Measurements from ENCODE around the gene CHD6.

The CHD6 gene

DNA sequence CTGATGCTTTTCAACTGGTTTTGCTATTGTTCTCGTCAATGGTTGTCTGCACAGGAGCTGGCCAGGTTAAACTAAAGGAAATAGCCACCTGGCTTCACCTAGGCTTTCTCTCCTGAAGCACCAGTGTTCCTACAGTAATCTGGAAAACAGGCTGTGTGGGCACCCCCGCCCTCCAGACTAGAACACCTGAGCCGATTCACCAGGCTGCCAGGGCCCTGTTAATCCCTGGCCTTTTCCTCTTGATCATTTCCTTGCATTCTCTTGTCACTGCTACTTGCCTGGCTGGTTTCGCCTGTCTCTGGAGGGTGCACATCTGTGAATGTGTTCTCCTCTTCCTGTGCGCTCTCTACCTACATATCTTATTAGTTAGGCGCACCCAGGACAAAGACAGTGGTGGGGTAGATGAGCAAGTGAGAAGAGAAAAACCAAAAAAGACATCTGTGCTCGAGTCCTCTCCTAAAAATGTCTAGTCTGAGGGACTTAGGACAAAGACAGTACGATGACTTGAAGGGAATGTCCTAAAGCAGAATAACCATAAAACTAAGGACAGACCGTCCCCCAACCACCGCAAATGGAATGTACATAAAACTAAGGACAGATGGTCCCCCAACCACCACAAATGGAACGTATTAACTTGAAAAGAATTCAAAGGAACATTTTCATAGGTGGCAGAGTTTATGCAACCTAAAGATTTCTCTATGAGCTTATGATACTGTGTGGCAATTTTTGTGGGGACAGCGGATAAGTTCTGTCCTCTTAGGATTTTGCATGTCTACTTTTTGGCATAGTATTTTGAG lies 205.7 kb downstream of the CHD6 start:
- FAIRE-seq (no peak), DNase-seq (ENCODE audit: extremely low spot score, insufficient read length, low read depth) (no peak)

- FAIRE-seq (no peak), DNase-seq (ENCODE audit: extremely low spot score, insufficient read length, low read depth) (no peak)
Measured at GRCh38 chr20:41411391-41411847, 206.8 kb downstream of the CHD6 start.

DNA sequence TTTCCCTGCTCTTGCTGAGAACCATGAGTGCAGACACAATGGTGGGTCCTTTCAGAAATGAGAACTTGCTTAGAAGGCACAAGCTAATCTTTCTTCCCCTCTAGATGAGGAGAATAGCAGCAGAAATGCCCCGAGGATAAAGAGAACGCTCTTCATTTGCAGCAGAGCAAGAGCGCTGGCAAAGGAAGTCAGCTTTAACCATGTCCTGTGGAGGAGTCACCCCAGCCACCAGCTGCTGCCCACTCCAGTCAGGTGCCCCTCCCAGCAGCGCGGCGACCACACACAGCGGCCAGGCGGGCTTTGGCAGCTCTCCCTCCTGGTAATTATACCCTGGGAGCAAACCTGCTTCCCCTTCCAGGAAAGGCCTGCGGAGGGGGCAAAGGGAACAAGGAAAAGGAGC lies 209.2 kb downstream of the CHD6 start:
- DNase-seq (ENCODE audit: extremely low spot score, insufficient read length, low read depth) (no peak), FAIRE-seq (no peak)

DNA sequence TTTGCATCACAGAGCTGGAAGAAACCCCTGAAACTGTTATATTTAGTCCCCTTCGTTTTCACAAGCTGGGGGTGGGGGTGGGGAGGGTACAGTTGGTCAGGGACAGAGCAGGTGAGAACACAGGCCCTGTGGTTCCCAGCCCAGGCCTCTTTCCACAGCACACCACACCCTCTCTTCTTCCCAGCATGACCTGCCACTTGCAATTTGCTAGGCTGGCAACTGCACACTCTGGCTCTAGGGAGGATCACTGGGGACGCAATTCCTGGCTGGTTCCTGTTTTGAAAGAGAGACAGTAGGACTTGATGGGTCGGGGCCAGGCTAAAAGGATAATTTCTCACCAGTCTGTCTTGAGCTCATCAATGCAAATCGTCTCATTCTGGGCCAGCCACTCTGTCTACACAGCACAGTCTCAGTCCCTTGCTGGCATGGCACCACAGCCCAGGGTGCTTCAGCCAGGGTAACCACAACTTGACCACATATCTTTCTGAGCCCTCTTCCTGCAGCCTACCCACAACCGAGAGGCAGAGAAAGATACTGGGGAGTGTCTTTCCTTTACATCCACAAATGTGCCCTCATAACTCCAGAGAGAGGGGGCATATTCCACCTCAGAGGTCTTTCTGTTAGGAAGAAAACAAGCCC lies 209.9 kb downstream of the CHD6 start:
- DNase-seq (ENCODE audit: extremely low spot score, insufficient read length, low read depth) (no peak), FAIRE-seq (peak; percentile 74)

GRCh38 chr20:41407607-41408006 lies 210.6 kb downstream of the CHD6 start:
- DNase-seq (ENCODE audit: extremely low spot score, insufficient read length, low read depth) = no peak
- FAIRE-seq = no peak

GRCh38 chr20:41406896-41407444 lies 211.2 kb downstream of the CHD6 start:
- FAIRE-seq = no peak

GRCh38 chr20:41406353-41406752 lies 211.8 kb downstream of the CHD6 start:
- no peak for DNase-seq (ENCODE audit: extremely low spot score, insufficient read length, low read depth)
- no peak for FAIRE-seq

More at GRCh38 chr20:41406896-41407444, 211.2 kb downstream of the CHD6 start:
- no peak for DNase-seq (ENCODE audit: extremely low spot score, insufficient read length, low read depth)

GRCh38 chr20:41405436-41405835 lies 212.7 kb downstream of the CHD6 start:
- DNase-seq (ENCODE audit: extremely low spot score, insufficient read length, low read depth) (no peak), FAIRE-seq (no peak)

DNA sequence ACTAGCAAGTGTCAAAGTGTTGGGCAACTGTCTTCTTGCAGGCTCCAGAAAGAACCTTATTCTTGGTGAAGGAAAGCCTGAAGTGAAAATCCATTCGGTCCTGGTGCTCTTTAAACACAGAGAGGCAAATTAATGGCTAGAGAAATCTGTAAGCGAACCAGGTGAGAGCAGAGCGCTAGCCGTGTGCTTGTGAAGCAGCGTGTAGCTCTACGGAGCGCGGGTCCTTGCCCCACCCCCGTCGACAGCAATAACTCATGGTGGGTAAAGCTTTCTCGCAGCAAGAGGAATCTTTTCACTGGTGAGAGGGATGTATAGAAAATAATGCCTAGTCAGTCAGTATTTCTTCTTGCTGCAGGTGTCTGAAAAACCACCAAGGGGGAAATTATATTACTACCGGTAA lies 214.6 kb downstream of the CHD6 start:
- FAIRE-seq (no peak), DNase-seq (ENCODE audit: extremely low spot score, insufficient read length, low read depth) (no peak)

DNA sequence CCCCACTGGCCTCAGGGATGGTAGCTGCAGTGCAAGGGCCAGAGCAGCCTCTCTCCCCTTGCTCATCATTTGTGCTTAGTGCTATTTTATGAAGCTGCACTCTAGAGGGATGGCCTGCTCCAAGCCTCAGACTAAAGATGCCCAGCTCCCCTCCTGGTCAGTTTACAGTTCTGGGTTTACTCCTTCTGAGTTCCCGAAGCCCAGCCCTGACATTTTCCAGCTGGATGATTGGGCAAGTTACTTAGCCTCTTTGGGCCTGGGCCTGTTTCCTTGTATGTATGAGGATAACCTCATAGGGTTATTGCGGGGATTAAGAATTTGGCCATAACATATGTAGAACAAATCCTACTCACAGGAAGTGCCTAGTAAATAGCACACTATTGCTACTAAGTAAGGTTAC lies 219.8 kb downstream of the CHD6 start:
- FAIRE-seq (no peak), DNase-seq (ENCODE audit: extremely low spot score, insufficient read length, low read depth) (no peak)

DNA sequence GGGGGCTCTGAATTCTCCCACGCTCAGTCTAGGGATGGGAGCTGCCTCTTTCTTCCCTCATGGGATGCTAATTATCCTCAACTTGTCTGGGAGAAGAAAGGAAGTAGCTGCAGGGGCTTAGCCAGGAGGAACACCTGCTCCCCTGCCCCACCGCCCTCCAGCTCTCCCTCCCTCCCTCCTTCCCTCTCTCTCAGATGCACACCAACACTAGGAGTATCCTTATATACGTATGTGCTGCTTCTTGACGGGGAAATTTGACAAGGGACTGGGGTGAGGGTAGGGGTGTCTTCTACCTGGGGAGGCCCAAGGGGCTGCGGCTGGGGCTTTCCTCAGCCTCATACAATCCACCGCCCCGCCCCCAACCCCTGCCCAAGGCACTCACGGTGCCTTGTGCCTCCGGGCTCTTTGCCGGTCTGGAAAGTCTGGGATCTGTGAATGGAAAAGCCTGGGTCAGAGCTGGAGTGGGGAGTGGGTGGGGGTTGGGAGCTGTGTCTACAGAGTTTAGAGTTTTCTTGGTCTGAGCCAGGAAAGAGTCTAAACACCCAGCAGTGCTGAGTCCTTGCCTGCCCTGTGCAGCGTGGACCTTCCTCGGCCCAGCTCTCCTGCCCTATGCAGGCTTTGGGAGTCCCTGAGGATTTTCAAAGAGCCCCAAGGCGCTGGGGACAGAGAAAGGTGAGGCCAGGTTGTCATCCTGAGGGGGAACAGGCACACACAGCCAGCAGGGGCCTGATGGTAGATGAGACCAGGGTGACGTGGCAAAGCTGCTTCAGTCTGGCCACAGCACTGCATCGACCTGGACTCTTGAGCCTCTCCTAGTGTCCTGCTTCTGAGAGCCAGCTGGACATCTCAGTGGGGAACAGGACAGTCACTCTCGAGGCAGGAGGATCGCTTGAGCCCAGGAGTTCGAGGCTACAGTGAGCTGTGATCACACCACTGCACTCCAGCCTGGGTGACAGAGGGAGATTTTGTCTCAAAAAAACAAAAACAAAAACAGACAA lies 222.2 kb downstream of the CHD6 start:
- FAIRE-seq (no peak), DNase-seq (ENCODE audit: extremely low spot score, insufficient read length, low read depth) (no peak)

GRCh38 chr20:41394931-41395666 lies 223.1 kb downstream of the CHD6 start:
- FAIRE-seq (no peak), DNase-seq (ENCODE audit: extremely low spot score, insufficient read length, low read depth) (no peak)

GRCh38 chr20:41394081-41394480 lies 224.1 kb downstream of the CHD6 start:
- DNase-seq (ENCODE audit: extremely low spot score, insufficient read length, low read depth) (no peak), FAIRE-seq (no peak)

DNA sequence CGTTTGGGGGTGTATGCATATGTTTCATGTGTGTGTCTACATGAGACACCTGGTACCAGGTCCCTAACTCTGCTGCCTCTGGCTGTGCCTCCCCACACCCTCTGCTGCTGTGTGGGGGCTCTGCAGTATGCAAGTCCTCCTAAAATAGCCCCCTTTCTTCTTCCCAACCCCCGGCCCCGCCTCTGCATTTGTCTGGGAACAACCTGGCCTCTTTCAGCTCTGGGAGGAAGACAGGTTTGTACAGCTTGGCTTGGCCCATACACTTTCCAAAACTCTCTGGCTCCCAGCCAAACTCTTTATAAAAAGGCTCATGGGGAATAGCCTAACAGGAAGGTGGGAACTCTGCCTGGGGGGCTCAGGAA lies 224.5 kb downstream of the CHD6 start:
- no peak for FAIRE-seq
- DNase-seq (ENCODE audit: extremely low spot score, insufficient read length, low read depth) = no peak

DNA sequence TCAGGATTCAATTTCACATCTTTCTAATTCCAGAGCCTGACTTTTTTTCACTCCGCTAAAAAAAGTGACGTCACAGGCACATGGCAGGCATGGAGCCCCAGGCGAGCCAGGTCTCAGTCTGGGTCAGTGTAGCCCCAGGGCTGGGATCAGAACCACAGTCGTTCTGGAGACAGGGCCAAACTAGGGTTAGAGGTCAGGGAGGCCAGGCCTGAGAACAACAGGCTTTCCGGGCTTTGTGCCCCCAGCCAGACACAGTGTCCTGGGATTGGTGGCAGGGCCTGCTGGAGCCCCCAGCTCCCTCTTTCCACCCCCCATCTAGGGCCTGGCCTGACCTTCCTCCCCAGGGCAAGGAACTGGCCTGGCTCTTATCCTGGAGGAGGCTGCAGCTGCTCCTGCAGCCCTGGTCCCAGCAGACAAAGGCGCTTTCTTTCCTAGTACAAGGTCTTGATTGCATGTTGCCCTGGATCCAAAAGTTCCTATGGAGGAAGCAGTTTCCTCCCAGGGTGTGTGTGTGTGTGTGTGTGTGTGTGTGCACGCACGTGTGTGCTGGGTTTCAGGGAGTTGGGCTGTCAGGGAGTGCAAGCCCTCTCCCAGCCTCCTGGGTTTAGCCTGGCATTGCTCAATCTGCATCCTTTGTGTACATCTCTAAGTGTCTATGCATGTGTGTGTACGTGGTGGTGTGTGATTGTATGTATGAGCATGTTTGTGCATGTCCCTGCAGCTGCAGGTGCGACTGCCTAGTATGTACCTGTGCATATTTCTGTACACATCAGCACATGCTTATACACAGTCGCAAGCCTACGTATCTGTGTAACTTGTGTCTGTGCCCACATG lies 225.1 kb downstream of the CHD6 start:
- no peak for FAIRE-seq
- no peak for DNase-seq (ENCODE audit: extremely low spot score, insufficient read length, low read depth)

DNA sequence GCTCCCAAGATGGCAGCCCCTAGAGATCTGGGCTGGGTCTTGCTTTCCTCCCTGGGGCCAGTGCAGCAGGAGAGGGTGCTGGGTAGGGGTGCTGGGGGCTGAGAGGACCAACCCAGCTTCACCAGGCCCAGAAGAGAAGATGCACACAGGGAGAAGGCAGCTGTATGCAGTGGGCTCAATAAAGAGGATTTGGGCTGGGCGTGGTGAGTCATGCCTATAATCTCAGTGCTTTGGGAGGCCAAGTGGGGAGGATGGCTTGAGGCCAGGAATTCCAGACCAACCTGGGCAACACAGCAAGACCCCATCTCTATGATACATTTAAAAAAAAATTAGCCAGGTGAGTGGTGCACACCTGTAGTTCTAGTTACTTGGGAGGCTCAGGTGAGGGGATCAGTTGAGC lies 225.9 kb downstream of the CHD6 start:
- no peak for DNase-seq (ENCODE audit: extremely low spot score, insufficient read length, low read depth)
- no peak for FAIRE-seq

GRCh38 chr20:41391587-41392001 lies 226.6 kb downstream of the CHD6 start:
- FAIRE-seq (no peak), DNase-seq (ENCODE audit: extremely low spot score, insufficient read length, low read depth) (no peak)

GRCh38 chr20:41390889-41391288 lies 227.3 kb downstream of the CHD6 start:
- FAIRE-seq = no peak

DNA sequence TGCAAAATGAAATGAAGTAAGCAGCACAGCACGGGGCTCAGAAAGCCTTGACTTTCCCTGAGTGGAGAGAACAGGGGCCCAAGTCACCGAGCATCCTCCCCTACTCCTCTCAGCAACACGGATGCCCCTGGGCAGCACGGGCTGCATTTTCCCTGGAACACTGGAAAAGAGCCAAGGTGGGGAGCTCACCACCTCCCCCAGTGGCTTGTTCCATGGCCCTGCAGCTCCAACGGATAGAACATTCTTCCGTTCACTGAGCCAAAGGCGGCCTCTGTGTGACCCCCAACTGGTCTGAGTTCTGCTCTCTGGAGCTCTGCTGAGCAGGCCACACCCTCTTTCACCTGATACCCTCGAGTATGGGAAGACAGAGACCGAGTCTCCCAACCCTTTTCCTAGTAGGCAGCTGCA lies 230.7 kb downstream of the CHD6 start:
- DNase-seq (ENCODE audit: extremely low spot score, insufficient read length, low read depth) (no peak), FAIRE-seq (no peak)

More at GRCh38 chr20:41390889-41391288, 227.3 kb downstream of the CHD6 start:
- no peak for DNase-seq (ENCODE audit: extremely low spot score, insufficient read length, low read depth)

All from GM18507 (cell line).